A673 (cell line): ENCODE results near the gene ACAP2.

Source experiments
- CTCF ChIP-seq: fragments of 300-800, 200-600 bp; sonication (generic); conservative IDR thresholded peaks from 2 replicates; pipeline ENCODE4 v1.5.1; 2017; ENCODE audit warnings: low read depth, mild to moderate bottlenecking, antibody characterized with exemption, low read length, moderate library complexity, mixed read lengths
- EZH2 ChIP-seq: fragments of 200-600 bp; sonication (generic); IDR thresholded peaks from 2 replicates; pipeline ENCODE4 v1.6.1; 2017; ENCODE audit warnings: borderline replicate concordance, low read depth, mild to moderate bottlenecking, mixed read lengths, antibody characterized with exemption, low read length; ENCODE audit not compliant: poor library complexity, severe bottlenecking

- TF ChIP-seq CTCF (no peak), EZH2 (no peak)
Observed at GRCh38 chr3:195440379-195440778, 2.4 kb downstream of the ACAP2 start.
